H9 (cell line): ENCODE measurements around the gene MUC2. TPM values are rescaled to one million over a fixed set of nuclear protein-coding genes. Genes with fewer than 3 reads are reported as not detected.

ENCODE experiments used
- DNase-seq: peaks from one replicate; pipeline ENCODE4 v3.0.0-alpha.2; 2017
- H2AFZ ChIP-seq: one replicate; pipeline ENCODE4 v1.6.1; 2013; ENCODE audit warnings: mild to moderate bottlenecking, low read length, control low read depth, moderate library complexity
- H2AK5ac ChIP-seq: 2 replicates; pipeline ENCODE4 v1.6.1; 2013; ENCODE audit warnings: low read length, control low read depth, mixed read lengths; ENCODE audit not compliant: insufficient read length
- H2BK120ac ChIP-seq: one replicate; pipeline ENCODE4 v1.6.1; 2013; ENCODE audit warnings: low read depth, mild to moderate bottlenecking, low read length, control low read depth, inconsistent platforms; ENCODE audit not compliant: poor library complexity, severe bottlenecking
- H2BK12ac ChIP-seq: 2 replicates; pipeline ENCODE4 v1.6.1; 2013; ENCODE audit warnings: low read length, control low read depth, mixed read lengths, low read depth; ENCODE audit not compliant: insufficient read length
- H2BK15ac ChIP-seq: 2 replicates; pipeline ENCODE4 v1.6.1; 2013; ENCODE audit warnings: low read depth, low read length, control low read depth
- H2BK20ac ChIP-seq: one replicate; pipeline ENCODE4 v1.6.1; 2013; ENCODE audit warnings: low read depth, mild to moderate bottlenecking, low read length, control low read depth, inconsistent platforms; ENCODE audit not compliant: poor library complexity, severe bottlenecking
- H2BK5ac ChIP-seq: 2 replicates; pipeline ENCODE4 v1.6.1; 2013; ENCODE audit warnings: low read length, control low read depth, mixed read lengths; ENCODE audit not compliant: insufficient read length
- H3K14ac ChIP-seq: 2 replicates; pipeline ENCODE4 v1.6.1; 2013; ENCODE audit warnings: low read length, control low read depth; ENCODE audit not compliant: insufficient read depth
- H3K18ac ChIP-seq: 2 replicates; pipeline ENCODE4 v1.6.1; 2013; ENCODE audit warnings: low read depth, mild to moderate bottlenecking, mixed read lengths, low read length, control low read depth; ENCODE audit not compliant: insufficient read length
- H3K23ac ChIP-seq: 2 replicates; pipeline ENCODE4 v1.6.1; 2013; ENCODE audit warnings: low read length, control low read depth, mixed read lengths, low read depth; ENCODE audit not compliant: insufficient read length
- H3K23me2 ChIP-seq: 2 replicates; pipeline ENCODE4 v1.6.1; 2013; ENCODE audit warnings: low read depth, mild to moderate bottlenecking, mixed read lengths, low read length, control low read depth; ENCODE audit not compliant: insufficient read length, poor library complexity, severe bottlenecking
- H3K27ac ChIP-seq: 2 replicates; pipeline ENCODE4 v1.5.1; 2013; ENCODE audit warnings: low read length, control low read depth, mixed read lengths, low read depth; ENCODE audit not compliant: insufficient read length
- H3K27me3 ChIP-seq: 2 replicates; pipeline ENCODE4 v1.6.1; 2013; ENCODE audit warnings: low read length, control low read depth, inconsistent platforms; ENCODE audit not compliant: insufficient read depth
- H3K4ac ChIP-seq: 2 replicates; pipeline ENCODE4 v1.6.1; 2013; ENCODE audit warnings: low read depth, mild to moderate bottlenecking, control low read depth, inconsistent platforms, low read length, moderate library complexity
- H3K4me1 ChIP-seq: 2 replicates; pipeline ENCODE4 v1.6.1; 2013; ENCODE audit warnings: low read length, control low read depth, inconsistent platforms; ENCODE audit not compliant: insufficient read depth
- H3K4me2 ChIP-seq: 2 replicates; pipeline ENCODE4 v1.6.1; 2013; ENCODE audit warnings: low read length, control low read depth, mixed read lengths; ENCODE audit not compliant: insufficient read length, insufficient read depth
- H3K56ac ChIP-seq: 2 replicates; pipeline ENCODE4 v1.6.1; 2013; ENCODE audit warnings: low read depth, mild to moderate bottlenecking, mixed read lengths, low read length, control low read depth; ENCODE audit not compliant: insufficient read length
- H3K79me1 ChIP-seq: 2 replicates; pipeline ENCODE4 v1.6.1; 2013; ENCODE audit warnings: low read depth, mild to moderate bottlenecking, moderate library complexity, low read length, control low read depth, inconsistent platforms; ENCODE audit not compliant: insufficient read depth, poor library complexity, severe bottlenecking
- H3K79me2 ChIP-seq: 2 replicates; pipeline ENCODE4 v1.6.1; 2013; ENCODE audit warnings: low read length, control low read depth, inconsistent platforms; ENCODE audit not compliant: insufficient read depth
- H3K9ac ChIP-seq: 2 replicates; pipeline ENCODE4 v1.6.1; 2013; ENCODE audit warnings: low read length, control low read depth, mixed read lengths; ENCODE audit not compliant: insufficient read length; ENCODE audit errors: extremely low read depth
- H3K9me3 ChIP-seq: one replicate; pipeline ENCODE4 v1.6.1; 2013; ENCODE audit warnings: low read depth, low read length, inconsistent platforms; ENCODE audit not compliant: control insufficient read depth
- H3T11ph ChIP-seq: one replicate; pipeline ENCODE4 v1.6.1; 2013; ENCODE audit warnings: mild to moderate bottlenecking, low read length, control low read depth, inconsistent platforms
- H4K20me1 ChIP-seq: one replicate; pipeline ENCODE4 v1.6.1; 2013; ENCODE audit not compliant: control insufficient read depth, insufficient read length, insufficient read depth
- H4K5ac ChIP-seq: 2 replicates; pipeline ENCODE4 v1.6.1; 2013; ENCODE audit warnings: low read depth, mild to moderate bottlenecking, mixed read lengths, low read length, control low read depth; ENCODE audit not compliant: insufficient read length
- H4K8ac ChIP-seq: replicated peaks from 2 replicates; pipeline ENCODE4 v1.6.1; 2013; ENCODE audit warnings: low read length, control low read depth, mixed read lengths, low read depth; ENCODE audit not compliant: insufficient read length
- H4K91ac ChIP-seq: 2 replicates; pipeline ENCODE4 v1.6.1; 2013; ENCODE audit warnings: low read depth, mild to moderate bottlenecking, moderate library complexity, mixed read lengths, low read length, control low read depth; ENCODE audit not compliant: insufficient read length
- H3K27ac Mint-ChIP-seq, 3 experiments: 2 replicates in 2 of 3; 3 replicates in 1 of 3; pipeline ENCODE4 v1.8.0; 2020 to 2021; ENCODE audit warnings: mixed read lengths in 3 of 3, mild to moderate bottlenecking in 1 of 3, moderate library complexity in 1 of 3
- H3K27me3 Mint-ChIP-seq: 2 replicates; pipeline ENCODE4 v1.8.0; 2021; ENCODE audit warnings: low read depth, mild to moderate bottlenecking, moderate library complexity, mixed read lengths
- H3K36me3 Mint-ChIP-seq, 3 experiments: 2 replicates in 2 of 3; 3 replicates in 1 of 3; pipeline ENCODE4 v1.8.0; 2020 to 2021; ENCODE audit warnings: low read depth in 3 of 3, mixed read lengths in 3 of 3; ENCODE audit not compliant: insufficient read depth in 1 of 3
- H3K4me1 Mint-ChIP-seq, 2 experiments: 2 replicates each; pipeline ENCODE4 v1.8.0; 2020; ENCODE audit warnings: mixed read lengths in 2 of 2
- H3K4me3 Mint-ChIP-seq, 2 experiments: 2 replicates in 1 of 2; 3 replicates in 1 of 2; pipeline ENCODE4 v1.8.0; 2020 to 2021; ENCODE audit warnings: mild to moderate bottlenecking in 2 of 2, mixed read lengths in 2 of 2, moderate library complexity in 1 of 2
- H3K9me3 Mint-ChIP-seq, 2 experiments: 2 replicates in 1 of 2; 3 replicates in 1 of 2; pipeline ENCODE4 v1.8.0; 2020; ENCODE audit warnings: mild to moderate bottlenecking in 2 of 2, mixed read lengths in 2 of 2, moderate library complexity in 1 of 2
- CTCF ChIP-seq: fragments of 200-600 bp; sonication (generic); conservative IDR thresholded peaks from 3 replicates; pipeline ENCODE4 v1.8.0; 2021; ENCODE audit warnings: antibody characterized with exemption, mild to moderate bottlenecking
- WGBS: extraction: QIAGEN DNeasy Blood & Tissue Kit; methylation state at CpG from one replicate; pipeline ENCODE4 v1.1.7; 2013; ENCODE audit warnings: missing lambda C conversion rate, low lambda C conversion rate, mixed read lengths; ENCODE audit not compliant: insufficient read length; ENCODE audit errors: extremely low coverage; 5-methylcytosine and 5-hydroxymethylcytosine counted together
- total RNA-seq: library from RNA; stranded (reverse); gene quantifications from 2 replicates; pipeline ENCODE4 v1.2.1, GENCODE V29; 2021

MUC2 gene
- total RNA-seq, 1 experiment from 2014 or later: not detected

- no peaks in the 10 kb centered on the region for H3K79me2 ChIP-seq
- H2BK15ac ChIP-seq: no peak overlapping the region
- peaks cover 8% of the 10 kb centered on the region for H3K27me3 Mint-ChIP-seq
- WGBS: no CpG with 5 or more reads among the region's 8 CpGs
- no peaks in the 10 kb centered on the region for H3K27me3 ChIP-seq
- no peak overlapping the region for H3K27ac ChIP-seq
- H2BK20ac ChIP-seq: no peak overlapping the region
- no peak overlapping the region for H3K14ac ChIP-seq
- no peaks in the 10 kb centered on the region; a peak in 1 of 5 replicates for H3K9me3 Mint-ChIP-seq
- no peak for DNase-seq
- H3K18ac ChIP-seq: no peak overlapping the region
- no peak overlapping the region for H3T11ph ChIP-seq
- no peak overlapping the region for H3K23ac ChIP-seq
- no peak overlapping the region for H3K4me3 Mint-ChIP-seq
- no peak overlapping the region for H2BK12ac ChIP-seq
- no peak overlapping the region for H2AK5ac ChIP-seq
- no peaks in the 10 kb centered on the region for H3K79me1 ChIP-seq
- no peak overlapping the region for H4K5ac ChIP-seq
- H3K4ac ChIP-seq: no peak overlapping the region
- no peaks in the 10 kb centered on the region for H3K4me1 Mint-ChIP-seq
- no peak for TF ChIP-seq CTCF
- no peaks in the 10 kb centered on the region for H3K9me3 ChIP-seq
- H3K9ac ChIP-seq: no peak overlapping the region
- no peak overlapping the region for H4K91ac ChIP-seq
- no peak overlapping the region for H2AFZ ChIP-seq
- H3K4me1 ChIP-seq: no peaks in the 10 kb centered on the region
- H2BK120ac ChIP-seq: no peak overlapping the region
- no peak overlapping the region for H3K56ac ChIP-seq
- no peak overlapping the region for H2BK5ac ChIP-seq
- no peak overlapping the region for H4K8ac ChIP-seq
- no peaks in the 10 kb centered on the region; a peak in 1 of 7 replicates for H3K36me3 Mint-ChIP-seq
- no peaks in the 10 kb centered on the region for H3K23me2 ChIP-seq
- no peak overlapping the region for H3K27ac Mint-ChIP-seq
- no peaks in the 10 kb centered on the region for H4K20me1 ChIP-seq
- H3K4me2 ChIP-seq: no peak overlapping the region
Observed at GRCh38 chr11:1041149-1041467, 33.6 kb upstream of the MUC2 start.
